Heart left ventricle (tissue), 16 donors: ENCODE measurements around the gene PRKCA. TPM values are rescaled to one million over a fixed set of nuclear protein-coding genes. Genes with fewer than 3 reads are reported as not detected.

Experiments
- ATAC-seq, 4 donors: fragments of 200-7000 bp; cut with Tn5 transposase; one replicate each; pipeline ENCODE4 v1.9.1; 2020 to 2022; ENCODE audit warnings: moderate library complexity in 4 of 4, mild to moderate bottlenecking in 3 of 4, moderate number of reproducible peaks in 1 of 4
- DNase-seq, 5 donors: peaks; one replicate each; pipeline ENCODE4 v3.0.0-alpha.2; 2020
- H3K27ac ChIP-seq, 12 donors: fragments of 200-600 bp; sonication (generic) in 4 of 12; one replicate each; pipeline versions ENCODE4 v1.5.0 to v1.8.0; 2016 to 2022; ENCODE audit warnings: mild to moderate bottlenecking in 2 of 12
- H3K27me3 ChIP-seq, 9 donors: fragments of 200-600 bp; sonication (generic) in 2 of 9; one replicate each; pipeline versions ENCODE4 v1.5.1 to v1.8.0; 2016 to 2022; ENCODE audit warnings: mild to moderate bottlenecking in 3 of 9
- H3K36me3 ChIP-seq, 9 donors: fragments of 200-600 bp; sonication (generic) in 2 of 9; one replicate each; pipeline versions ENCODE4 v1.5.0 to v1.8.0; 2018 to 2022; ENCODE audit warnings: mild to moderate bottlenecking in 2 of 9
- H3K4me1 ChIP-seq, 12 donors: fragments of 200-600 bp; sonication (generic) in 4 of 12; one replicate each; pipeline versions ENCODE4 v1.5.0 to v1.8.0; 2016 to 2022; ENCODE audit warnings: mild to moderate bottlenecking in 3 of 12
- H3K4me3 ChIP-seq, 12 donors: fragments of 200-600 bp; sonication (generic) in 4 of 12; one replicate each; pipeline versions ENCODE4 v1.5.0 to v1.8.0; 2017 to 2022; ENCODE audit warnings: mild to moderate bottlenecking in 9 of 12, moderate library complexity in 4 of 12
- H3K9me3 ChIP-seq, 12 donors: fragments of 200-600 bp; sonication (generic) in 4 of 12; one replicate each; pipeline versions ENCODE4 v1.5.0 to v1.8.0; 2016 to 2022; ENCODE audit warnings: mild to moderate bottlenecking in 1 of 12
- POLR2A ChIP-seq, 2 donors: fragments of 450-650 bp; IDR thresholded peaks; one replicate each; pipeline ENCODE4 v1.6.1; 2017; ENCODE audit warnings: antibody characterized with exemption in 2 of 2, mild to moderate bottlenecking in 2 of 2, moderate library complexity in 2 of 2
- WGBS, 4 donors: extraction: QIAGEN DNeasy Blood & Tissue Kit in 2 of 4; methylation state at CpG; one replicate each; pipeline versions ENCODE4 v1.1.5 to v1.1.7; 2013 to 2018; 5-methylcytosine and 5-hydroxymethylcytosine counted together
- intact Hi-C, 10 donors: fragments of 100-400 bp; cut with DNase I; formaldehyde crosslinking; loops; one replicate each; pipeline versions ENCODE4 v1.11.1 to v1.14.2; 2022
- polyA plus RNA-seq, 2 donors: library from polyadenylated mRNA; stranded (reverse); fragments of 200-250 nt; gene quantifications; one replicate each; pipeline ENCODE4 v1.2.3, GENCODE V29; 2013
- total RNA-seq, 9 donors: library from RNA; depleted of rRNA in 2 of 9; stranded (reverse); fragments of >200 nt in 2 of 9; fragmentation: NEBNext Ultra II Directional in 3 of 9; extraction: Animal tissue kit (Norgen Biotek cat#: 25700) in 3 of 9; gene quantifications; one replicate each; pipeline versions ENCODE4 v1.1.0 to v1.2.4, GENCODE V29; 2016 to 2023
- TF ChIP-seq, protein P1 (sequence below), 12 donors: fragments of 200-600 bp; sonication (generic) in 4 of 12; IDR thresholded peaks; one replicate each; pipeline versions ENCODE4 v1.5.0 to v1.8.0; 2018 to 2022; ENCODE audit warnings: antibody characterized with exemption in 12 of 12, mild to moderate bottlenecking in 5 of 12
- donor health status: ischemic (EF 13 %, LVEDD 7.1; RV severe dilation, severe dysfunction).
- donor health status: healthy with polysubstance abuse.
- donor health status: DM: no; HTN: yes; CAD: no.
- donor health status: DM: no; HTN: no; CAD: no.
- donor health status: ischemic (EF 25% LVEDD 6.9; RV normal size, moderate dysfunction).
- donor health status: ischemic (EF 25% LVEDD 5.7; RV mildly dilated, moderate dysfunction).
- donor health status: healthy.
- donor health status: DM: yes; HTN: yes; CAD: no.
- donor health status: ischemic (EF 35%, LVEDD 5.7; RV mildly dilated, moderate dysfunction).
- donor health status: nonischemic (EF 11% LVEDD 7.7; RV severe dilation, severe dysfunction).
- donor health status: DM: yes; HTN: yes; CAD: no.
- donor health status: PGD.
- donor health status: ischemic (EF 29% LVEDD 5.4; RV normal size, mild dysfunction).
- donor health status: nonischemic (EF 23%, LVEDD 6.1; RV moderate dilation, normal function).

PRKCA gene
- total and polyA plus RNA-seq, 11 donors: 3.4 to 26.8 (median 11.4) TPM

DNA sequence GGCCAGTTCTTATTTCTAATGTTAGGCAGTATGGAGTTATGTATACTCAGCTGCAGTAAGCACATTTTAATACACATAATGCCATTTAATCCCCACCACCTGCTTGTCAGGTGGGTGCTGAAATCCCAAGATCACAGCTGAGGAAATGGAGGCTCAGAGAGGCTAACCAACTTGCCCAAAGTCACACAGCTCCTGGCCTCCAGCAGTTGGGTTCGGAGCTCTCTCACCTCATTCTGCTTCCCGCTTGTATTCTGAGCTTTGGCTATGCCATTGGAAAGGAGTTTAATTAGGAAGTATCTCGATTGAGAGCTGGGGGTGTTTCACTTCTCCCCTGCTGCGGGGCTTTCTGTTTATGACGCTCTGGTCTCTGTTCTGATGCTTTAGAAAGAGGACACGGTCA is 459.9 kb downstream of the PRKCA start:
- intact Hi-C loops: no loop called here
- Histone ChIP-seq H3K27me3 (no peaks in the 10 kb centered on the region), H3K9me3 (peaks cover 0 to 5% (median 0%) of the 10 kb centered on the region in 12 donors), H3K4me1 (no peaks in the 10 kb centered on the region), H3K36me3 (no peaks in the 10 kb centered on the region), H3K4me3 (no peak overlapping the region), H3K27ac (no peak overlapping the region)
- no peak for TF ChIP-seq POLR2A (IDR thresholded peaks at IDR 0.05)
- TF ChIP-seq, protein P1, sequence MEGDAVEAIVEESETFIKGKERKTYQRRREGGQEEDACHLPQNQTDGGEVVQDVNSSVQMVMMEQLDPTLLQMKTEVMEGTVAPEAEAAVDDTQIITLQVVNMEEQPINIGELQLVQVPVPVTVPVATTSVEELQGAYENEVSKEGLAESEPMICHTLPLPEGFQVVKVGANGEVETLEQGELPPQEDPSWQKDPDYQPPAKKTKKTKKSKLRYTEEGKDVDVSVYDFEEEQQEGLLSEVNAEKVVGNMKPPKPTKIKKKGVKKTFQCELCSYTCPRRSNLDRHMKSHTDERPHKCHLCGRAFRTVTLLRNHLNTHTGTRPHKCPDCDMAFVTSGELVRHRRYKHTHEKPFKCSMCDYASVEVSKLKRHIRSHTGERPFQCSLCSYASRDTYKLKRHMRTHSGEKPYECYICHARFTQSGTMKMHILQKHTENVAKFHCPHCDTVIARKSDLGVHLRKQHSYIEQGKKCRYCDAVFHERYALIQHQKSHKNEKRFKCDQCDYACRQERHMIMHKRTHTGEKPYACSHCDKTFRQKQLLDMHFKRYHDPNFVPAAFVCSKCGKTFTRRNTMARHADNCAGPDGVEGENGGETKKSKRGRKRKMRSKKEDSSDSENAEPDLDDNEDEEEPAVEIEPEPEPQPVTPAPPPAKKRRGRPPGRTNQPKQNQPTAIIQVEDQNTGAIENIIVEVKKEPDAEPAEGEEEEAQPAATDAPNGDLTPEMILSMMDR (IDR thresholded peaks at IDR 0.05): no peak
- ATAC-seq: no peak
- no peak for DNase-seq
- 83 to 95% (median 90%) methylated on average over 6 of the region's 6 CpGs for WGBS, 4 donors

DNA sequence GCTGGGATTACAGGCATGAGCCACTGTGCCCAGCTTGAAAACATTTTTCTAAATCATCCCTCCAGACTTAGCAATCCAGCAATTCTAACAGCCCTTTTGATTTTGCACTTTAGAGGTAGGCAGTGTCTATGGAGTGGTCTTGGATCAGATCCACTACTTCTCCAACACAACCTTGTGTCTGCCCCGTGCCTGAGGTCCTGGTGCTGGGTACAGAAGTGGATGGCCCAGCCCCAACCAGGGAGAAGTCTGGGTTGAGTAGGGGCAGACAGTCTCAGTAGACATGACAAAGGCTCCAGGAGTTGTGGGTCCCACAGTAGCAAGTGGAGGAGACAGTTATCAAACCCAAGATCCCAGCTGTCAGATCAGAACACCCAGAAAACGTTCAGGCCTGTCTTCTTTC is 460.6 kb downstream of the PRKCA start:
- Histone ChIP-seq H3K4me1 (no peaks in the 10 kb centered on the region), H3K27ac (no peak overlapping the region), H3K36me3 (no peaks in the 10 kb centered on the region), H3K27me3 (no peaks in the 10 kb centered on the region), H3K9me3 (peaks cover 0 to 5% (median 0%) of the 10 kb centered on the region in 12 donors), H3K4me3 (no peak overlapping the region)
- DNase-seq (no peak), ATAC-seq (no peak)
- TF ChIP-seq, protein P1 (IDR thresholded peaks at IDR 0.05): no peak
- no peak for TF ChIP-seq POLR2A (IDR thresholded peaks at IDR 0.05)
- intact Hi-C loops: no loop called here
- 67 to 80% (median 70%) methylated on average over 2 of the region's 2 CpGs for WGBS, 4 donors

DNA sequence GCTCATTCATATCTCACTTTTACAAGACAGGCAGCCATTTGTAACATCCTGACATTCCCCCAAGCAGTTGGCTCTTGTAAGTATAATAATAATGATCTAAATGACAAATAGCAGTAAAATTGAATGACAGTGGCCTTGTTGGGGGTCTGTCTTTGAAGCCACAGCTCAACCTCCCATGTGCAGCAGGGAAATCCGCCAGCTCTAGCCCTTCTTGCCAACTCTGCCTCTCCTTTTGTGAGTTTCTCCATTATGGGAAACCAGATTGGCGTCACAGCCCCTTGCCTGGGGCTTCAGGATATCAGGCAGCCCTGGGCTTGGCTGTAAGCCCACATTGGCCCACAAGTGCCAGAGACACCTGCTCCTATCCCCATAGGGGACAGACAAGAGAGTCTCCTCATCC is 462.1 kb downstream of the PRKCA start:
- Histone ChIP-seq H3K4me1 (no peaks in the 10 kb centered on the region), H3K27me3 (no peaks in the 10 kb centered on the region), H3K4me3 (no peak overlapping the region), H3K9me3 (peaks cover 0 to 5% (median 0%) of the 10 kb centered on the region in 12 donors), H3K36me3 (no peaks in the 10 kb centered on the region), H3K27ac (no peak overlapping the region)
- DNase-seq: no peak
- 83 to 96% (median 94%) methylated on average over 2 of the region's 2 CpGs for WGBS, 4 donors
- TF ChIP-seq, protein P1 (IDR thresholded peaks at IDR 0.05): no peak
- no peak for TF ChIP-seq POLR2A (IDR thresholded peaks at IDR 0.05)
- no peak for ATAC-seq
- intact Hi-C loops: no loop called here

DNA sequence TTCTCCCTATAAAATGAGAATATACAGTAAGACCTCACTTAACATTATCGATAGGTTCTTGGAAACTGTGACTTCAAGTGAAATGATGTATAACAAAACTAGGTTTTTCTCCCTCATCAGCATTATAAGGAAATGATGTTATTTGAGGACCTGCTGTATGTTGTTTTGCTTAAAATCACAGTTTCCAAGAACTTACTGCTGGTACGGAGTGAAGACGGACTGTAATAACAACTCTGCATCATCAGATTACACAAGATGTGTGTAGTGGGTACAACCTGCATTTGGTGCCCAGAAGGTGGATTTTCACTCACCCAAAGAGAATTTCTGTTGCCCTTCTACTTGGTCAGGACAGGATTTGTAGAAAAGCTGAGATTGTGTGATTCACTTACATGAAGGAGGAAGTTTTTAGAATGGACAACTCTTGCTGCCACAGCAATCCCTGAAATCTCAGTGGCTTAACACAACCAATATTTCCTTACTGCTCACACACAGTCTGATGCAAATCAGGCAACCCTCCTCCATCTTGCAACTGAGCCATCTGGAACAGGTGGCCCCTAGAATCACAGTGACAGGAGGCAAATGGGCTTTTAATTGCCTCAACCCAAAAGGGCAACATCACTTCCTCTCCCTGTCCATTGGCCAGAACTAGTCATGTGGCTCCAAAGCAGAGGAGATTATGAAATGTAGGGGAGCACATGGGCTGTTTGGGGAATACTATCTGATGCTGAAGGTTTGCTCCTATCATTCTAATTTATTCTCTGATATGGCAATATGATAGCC is 464.9 kb downstream of the PRKCA start:
- intact Hi-C loops: no loop called here
- Histone ChIP-seq H3K27me3 (no peaks in the 10 kb centered on the region), H3K4me3 (no peak overlapping the region), H3K4me1 (no peaks in the 10 kb centered on the region), H3K27ac (no peak overlapping the region), H3K9me3 (no peaks in the 10 kb centered on the region), H3K36me3 (no peaks in the 10 kb centered on the region)
- no peak for DNase-seq
- TF ChIP-seq, protein P1 (IDR thresholded peaks at IDR 0.05): no peak
- no peak for TF ChIP-seq POLR2A (IDR thresholded peaks at IDR 0.05)
- no peak for ATAC-seq
- WGBS, 4 donors: 92 to 99% (median 97%) methylated on average over 3 of the region's 3 CpGs
